SK-N-DZ (cell line): ENCODE data around the gene HTR4.

Source experiments
- DNase-seq: peaks from one replicate; pipeline ENCODE4 v3.0.0-alpha.2; 2015; ENCODE audit warnings: low spot score

Gene HTR4

DNA sequence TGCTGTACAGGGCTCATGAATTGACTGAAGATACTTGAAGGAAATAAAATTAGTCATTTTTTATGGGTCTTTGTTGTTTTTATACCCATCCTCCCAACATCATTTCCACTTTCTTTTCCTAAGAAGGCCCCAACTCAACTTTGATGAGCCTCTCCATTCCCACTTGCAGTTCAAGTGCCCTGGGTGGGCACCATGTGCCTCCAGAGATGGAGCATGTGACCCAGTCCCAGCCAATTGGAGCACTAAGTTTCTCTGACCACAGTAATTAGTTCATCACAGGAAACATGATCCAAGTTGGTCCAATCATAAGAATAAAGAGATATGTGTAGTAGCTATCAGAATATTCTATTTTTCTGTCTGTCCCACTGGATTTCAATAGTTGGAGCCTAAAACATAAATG, 46.9 kb downstream of the HTR4 start:
- DNase-seq, result no peak

DNA sequence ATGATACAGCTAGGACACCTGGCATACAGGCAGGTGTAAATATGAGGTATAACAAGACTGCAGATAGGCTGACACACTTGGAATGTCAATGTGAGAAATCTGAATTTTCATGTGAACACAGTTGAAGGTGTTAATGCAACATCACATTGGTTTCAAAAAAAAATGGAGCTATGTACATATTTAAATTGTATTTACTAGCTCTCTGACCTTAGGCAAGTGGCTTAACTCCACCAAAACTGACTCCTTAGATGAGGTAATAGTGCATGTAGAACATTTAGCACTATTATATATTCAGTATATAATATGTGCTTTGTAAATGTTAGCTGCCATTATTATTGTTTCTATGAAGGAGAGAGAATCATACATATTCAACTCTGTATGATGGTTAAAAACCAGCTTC, 48.0 kb downstream of the HTR4 start:
- no peak for DNase-seq

DNA sequence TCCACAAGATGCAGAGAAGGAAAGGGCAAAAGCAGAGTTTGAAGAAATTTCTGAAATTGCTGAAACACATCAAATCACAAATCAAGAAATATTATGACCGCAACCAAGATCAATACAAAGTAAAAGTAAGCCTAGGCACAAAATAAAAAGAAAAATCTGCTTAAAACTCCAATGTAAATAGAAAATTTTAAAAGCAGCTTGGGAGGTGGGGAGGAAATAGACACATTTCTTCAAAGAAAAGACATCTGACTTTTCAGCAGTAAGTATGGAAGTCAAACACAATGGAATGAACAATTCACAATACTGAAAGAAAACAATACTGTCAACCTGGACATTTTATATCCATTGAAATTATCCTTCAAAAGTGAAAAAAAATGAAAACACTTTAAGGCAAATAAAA, 55.1 kb downstream of the HTR4 start:
- DNase-seq, result no peak

DNA sequence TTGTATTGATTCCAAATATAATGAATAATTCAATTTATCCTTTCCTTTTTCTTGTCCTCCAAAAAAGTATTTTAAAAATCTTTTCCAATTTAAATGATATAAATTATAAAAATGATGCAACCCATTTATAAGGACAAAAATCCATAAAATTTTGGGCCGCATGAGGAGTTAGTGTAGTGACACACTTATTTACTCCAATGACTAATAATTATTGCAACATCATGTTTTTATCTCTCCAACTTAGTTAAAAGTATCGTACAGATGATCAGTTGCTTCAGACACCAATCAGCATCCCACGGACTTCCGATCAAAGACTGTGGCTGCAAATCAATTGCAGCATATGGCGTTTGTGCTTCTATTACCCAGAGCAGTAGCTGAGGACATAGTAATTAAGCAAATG, 58.6 kb downstream of the HTR4 start:
- DNase-seq, result no peak

DNA sequence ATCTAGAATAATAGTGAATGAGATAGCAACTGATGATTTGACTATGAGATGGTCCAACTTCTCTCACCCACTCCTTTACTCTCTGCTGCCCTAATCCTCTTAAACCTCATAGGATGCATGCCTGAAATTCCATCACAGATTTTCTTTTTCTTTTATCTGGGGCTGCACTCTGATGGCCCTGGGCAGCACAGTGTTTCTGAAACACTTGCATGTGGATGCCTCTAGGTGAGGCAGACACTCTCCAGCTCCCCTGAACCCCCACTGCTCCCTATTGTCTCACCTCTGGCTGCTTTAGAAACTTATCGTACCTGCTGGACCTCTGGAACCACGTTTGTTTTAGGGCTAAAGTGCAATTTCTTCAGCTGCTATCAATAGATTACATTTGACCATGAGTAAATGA, 67.5 kb downstream of the HTR4 start:
- no peak for DNase-seq

DNA sequence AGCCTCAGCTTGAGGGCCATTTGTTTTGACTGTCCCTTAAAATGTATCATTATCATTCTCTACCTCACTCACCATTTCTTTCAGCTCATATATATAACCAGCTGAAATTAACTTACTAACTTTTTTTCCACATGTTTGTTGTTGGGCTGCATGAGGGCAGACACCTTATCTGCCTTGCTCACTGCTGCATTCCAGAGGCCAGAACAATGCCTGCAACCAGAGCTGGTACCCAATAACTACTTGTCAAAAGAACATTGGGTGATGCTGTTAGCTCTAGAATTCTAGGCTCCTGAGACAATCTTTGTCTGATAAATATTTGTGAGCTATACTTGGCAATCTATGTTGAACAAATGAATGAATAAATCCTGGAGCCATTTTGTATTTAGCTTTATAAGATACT, 68.3 kb downstream of the HTR4 start:
- DNase-seq, result no peak

DNA sequence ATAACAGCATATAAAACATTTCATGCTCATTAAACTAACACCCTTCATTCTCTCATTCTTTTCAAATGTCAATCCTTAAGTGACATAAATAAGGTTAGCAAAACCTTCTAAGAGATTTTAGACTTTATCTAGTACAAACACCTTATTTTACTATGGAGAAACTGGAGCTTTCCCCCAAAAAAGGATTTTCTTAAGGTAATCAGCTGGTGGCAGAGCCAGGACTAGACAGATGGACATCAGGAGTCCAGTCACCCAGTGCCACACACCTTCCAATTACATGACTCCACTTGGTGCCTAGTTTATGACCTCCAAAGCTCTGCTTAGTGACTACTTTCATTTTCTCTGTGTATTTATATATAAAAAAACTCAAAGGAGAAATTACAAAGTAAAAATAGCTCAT, 70.2 kb downstream of the HTR4 start:
- no peak for DNase-seq

DNA sequence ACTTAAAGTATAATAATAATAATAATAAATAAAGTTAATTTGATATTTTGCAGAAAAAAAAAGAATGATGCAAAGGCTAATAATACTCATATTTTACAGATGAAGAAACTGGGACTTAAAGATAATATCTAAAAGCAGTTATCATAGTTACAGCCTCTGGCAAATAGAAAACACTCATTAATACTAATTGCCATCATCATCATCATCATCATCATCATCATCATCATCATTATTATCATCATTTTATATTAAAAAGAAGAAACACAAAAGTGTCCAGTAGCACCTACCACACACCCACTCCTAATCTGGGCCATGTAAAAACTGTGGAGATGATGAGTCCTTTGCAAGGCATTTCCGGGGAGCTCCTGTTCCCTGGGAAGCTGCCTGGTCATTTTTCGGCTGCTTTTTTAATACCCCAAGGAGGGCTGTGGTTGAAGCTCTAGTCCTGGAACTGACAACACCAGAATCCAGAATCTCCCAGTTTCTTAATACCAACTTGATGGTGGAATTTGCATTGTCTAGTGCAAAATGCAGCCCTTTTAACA, 70.8 kb downstream of the HTR4 start:
- DNase-seq, result no peak

DNA sequence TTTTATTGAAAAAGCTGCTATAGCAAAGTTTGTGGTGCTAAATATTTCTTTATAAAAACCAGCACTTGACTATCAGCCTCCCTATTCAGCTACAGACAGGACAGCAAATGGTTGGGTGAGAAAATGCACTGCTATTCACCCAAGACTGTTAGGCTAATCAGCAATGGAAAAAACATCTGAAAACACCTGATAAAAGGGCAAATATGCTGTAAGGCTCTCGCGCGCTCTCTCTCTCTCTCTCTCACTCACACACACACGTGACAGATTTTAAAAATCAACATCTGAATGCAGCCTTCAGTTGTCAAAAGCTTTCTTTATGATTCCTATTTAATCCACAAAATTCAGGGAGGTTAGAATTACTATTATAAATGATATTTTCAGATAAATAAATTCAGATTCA, 80.2 kb downstream of the HTR4 start:
- no peak for DNase-seq

DNA sequence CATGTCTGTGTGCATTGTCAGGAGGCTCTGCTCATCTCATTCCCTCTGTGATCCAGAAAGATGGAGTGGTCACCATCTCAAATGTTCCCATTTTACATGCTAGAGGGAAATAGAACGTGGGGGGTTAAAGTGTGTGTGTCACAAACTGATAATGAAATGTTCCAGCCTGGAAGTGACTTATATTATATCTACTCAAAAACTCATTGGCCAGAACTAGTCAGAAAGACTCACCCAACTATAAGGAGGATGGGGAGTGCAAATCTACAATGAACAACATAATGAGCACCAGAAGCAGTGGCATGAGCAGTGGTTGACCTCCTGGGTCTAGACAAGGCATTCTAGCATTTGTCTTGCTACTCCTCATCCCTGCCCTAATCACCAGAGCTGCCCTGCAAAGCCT, 81.0 kb downstream of the HTR4 start:
- DNase-seq, result no peak

DNA sequence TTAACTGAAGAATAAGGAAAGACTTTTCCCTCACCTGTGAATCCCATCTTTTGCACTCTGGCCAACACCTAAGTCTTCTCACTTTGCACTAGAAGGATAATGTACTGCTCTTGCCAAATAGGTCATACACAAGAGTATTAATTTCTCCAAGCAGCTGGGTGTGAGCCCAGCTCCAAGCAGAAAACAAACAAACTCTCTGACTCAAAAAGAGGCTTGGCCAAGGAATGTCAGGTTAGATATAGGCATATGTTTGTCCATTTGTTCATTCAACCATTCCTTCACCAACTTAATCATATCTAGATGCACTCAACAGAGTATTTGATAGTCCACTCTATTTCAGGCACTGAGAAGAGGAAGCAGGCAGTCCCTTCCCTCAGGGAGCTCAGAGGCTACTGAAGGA, 84.4 kb downstream of the HTR4 start:
- no peak for DNase-seq

DNA sequence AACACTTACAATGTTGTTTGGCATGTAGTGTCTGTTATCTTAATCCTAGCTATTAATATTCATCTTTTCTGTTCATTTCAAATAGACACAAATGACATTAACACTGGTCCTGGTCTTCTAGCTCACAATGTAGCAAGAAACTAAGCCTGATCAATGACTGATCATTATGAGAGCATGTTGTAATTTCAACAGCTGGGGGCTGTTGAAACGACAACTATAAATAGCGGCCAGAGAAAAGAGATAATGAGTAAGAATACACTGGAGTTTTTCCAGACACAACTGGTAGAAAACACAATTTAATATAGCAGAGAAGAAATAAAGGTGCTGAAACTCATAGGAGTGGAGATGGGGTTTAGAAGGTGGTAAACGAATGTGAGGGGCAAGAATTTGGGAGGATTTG, 89.2 kb downstream of the HTR4 start:
- DNase-seq, result no peak

DNA sequence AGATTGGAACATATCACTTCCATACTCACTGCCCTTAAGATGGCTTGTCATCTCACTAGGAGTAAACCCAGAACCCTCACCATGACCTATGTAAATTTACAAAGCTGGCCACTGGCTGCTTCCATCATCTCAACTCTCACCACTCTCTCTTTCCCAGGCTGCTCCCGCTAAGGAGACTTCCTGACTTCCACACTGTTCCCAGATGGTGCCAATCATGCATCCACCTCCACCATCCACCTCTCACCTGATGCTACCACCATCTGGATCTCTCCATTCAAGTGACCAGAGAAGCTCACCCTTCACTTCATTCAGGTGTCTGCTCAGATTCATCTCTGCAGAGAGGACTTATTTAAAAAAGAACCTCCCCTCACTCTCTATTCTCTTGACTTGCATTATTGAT, 91.3 kb downstream of the HTR4 start:
- no peak for DNase-seq

DNA sequence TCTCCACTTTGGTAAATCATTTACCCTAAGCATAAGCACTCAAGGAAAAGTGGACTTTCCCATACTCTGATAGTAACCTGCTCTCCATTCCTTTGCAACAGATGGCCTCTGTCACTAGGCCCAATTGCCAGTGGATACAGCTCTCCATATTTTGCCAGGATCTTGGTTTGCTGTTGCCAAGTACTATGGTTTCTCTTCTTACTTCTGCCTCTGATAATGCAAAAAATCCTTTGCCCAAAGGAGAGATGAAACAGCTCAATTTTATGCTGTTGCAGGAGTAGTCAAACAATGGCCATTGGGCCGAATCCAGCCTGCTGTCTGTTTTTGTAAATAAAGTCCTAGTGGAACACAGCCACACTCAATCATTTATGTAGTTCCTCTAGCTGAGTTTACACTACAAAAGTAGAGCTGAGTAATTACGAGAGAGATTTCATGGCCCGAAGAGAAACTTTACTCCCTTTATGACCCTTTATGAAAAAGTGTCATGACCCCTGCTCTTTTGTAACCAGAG, 92.5 kb downstream of the HTR4 start:
- DNase-seq, result no peak

DNA sequence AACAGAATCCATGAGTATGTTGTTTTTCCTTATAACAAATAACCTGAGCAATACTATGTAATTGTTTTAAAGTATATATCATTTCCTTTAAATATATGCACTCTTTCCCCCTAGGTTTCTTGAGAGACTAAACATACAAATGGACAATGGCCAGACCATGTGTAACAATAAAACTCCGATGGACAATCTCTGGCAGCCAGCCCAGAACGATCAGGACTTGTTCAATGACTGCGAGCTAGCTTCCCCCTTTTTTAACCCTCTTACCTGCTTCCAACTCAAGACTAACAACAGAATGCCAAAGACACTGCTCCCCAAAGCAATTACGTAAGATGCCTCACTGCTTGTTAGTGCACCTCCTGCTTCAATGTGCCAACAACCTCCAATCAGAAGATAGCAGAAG, 94.9 kb downstream of the HTR4 start:
- DNase-seq, result no peak

DNA sequence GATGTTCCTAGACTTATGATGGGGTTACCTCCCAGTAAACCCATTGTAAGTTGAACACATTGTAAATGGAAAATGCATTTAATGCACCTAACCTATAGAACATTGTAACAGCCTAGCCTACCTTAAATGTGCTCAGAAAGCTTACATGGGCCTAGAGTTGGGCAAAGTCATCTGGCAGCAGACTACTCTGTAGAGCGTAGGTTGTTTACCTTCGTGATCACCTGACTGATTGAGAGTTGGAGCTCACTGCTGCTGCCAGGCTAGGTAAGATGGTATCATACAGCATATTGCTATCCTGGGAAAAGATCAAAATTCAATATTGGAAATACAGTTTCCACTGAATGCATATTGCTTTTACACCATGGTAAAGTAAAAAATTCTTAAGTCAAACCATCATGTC, 95.4 kb downstream of the HTR4 start:
- DNase-seq, result no peak

DNA sequence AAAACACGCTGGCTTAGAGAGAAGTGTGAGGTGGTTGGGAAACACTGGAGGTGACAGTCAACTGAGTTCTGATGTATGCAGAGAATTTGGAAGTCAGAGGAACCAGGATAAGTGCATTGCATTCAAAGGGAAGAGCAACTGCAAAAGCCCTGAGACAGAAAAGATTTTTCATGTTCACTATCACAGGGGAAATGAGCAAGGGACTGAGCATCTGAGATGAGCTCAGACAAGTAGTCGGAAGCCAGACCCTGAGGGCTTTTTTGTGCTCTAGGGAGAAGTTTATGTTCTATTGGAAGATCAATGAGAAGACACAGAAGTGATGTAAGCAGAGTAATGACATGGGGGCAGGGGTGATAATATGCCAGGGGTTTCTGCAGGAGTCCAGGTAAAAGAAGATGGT, 97.5 kb downstream of the HTR4 start:
- DNase-seq, result no peak

DNA sequence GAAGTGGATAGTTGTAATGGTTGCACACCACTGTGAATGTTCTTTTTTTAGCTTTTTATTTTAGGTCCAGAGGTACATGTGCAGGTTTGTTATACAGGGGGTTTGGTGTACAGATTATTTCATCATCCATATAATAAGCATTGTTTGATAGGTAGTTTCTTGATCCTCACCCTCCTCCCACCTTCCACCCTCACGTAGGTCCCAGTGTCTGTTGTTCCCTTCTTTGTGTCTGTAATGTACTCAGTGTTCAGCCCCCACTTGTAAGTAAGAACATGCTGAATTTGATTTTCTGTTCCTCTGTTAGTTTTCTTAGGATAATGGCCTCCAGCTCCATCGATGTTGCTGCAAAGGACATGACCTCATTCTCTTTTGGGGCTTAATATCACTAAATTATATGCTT, 99.7 kb downstream of the HTR4 start:
- no peak for DNase-seq

DNA sequence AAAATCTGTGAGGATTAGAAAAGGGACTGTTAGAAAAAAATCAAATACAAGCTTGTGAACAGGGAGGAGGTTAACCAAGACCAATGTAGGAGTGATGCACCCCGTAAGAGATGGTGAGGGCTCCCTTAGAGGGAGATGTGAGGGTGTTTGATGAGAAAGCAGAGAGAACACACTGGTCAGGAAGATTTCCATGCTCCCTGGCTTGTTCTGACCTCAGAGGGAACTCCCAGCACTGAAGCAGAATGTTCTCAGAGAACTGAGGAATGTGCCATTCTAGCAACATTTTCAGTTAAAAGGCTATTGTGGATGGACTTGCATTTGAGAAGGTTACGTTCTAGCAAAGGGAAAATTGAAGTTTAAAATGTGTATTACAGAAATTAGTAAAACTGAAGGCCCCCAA, 110.6 kb downstream of the HTR4 start:
- DNase-seq, result no peak

DNA sequence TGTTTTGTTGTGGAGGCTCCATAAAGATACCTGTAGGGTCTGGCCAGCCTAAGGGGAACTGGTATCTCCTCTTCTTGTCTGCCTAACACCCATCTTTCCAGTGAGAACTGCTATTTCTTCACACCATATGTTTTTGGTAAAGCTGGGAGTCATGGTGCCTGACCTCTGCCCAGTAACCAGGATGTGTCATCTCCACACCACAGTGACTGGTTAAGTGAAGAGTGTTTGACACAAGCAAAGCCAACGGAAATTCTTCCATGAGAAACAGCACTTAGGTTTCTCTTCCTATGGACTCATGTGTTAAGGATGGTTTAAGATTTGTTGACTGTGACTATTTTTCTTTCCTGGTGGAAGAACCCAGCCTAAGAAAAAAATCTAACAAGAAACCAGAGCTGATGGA, 111.5 kb downstream of the HTR4 start:
- DNase-seq, result no peak

DNA sequence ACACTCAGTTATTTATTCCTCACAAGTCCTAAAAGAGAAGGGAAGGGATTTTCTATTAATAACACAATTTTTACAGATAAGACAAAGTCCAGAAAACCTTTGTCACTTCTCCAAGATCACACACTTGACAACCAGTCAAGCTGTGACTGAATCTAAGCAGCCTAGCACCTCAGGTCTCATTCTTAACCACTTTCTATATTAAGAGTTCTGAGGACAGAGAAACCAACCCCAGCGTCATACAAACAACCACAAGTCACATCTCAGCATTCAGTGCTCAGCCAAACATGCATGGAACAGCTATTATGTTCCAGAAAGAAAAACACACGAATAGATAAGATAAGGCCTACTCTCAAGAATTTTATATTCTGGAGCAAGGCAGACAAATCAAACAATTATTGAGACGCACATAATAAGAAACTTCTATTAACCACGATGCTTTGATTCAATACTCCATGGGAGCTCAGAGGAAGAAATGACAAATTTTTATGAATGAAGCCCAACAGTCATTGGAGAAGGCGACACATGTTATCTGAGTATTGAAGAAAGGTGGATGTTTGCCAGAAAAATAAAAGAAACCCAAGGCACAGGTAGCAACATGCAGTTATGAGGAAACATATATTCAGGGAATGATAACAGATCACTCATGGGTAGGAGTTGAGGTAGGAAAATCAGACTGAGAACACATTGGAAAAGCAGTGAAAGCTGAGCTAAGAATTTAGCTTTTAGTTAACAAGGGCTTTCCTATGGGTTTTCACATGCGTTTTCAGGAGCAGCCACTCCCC, 113.1 kb downstream of the HTR4 start:
- DNase-seq, result no peak

DNA sequence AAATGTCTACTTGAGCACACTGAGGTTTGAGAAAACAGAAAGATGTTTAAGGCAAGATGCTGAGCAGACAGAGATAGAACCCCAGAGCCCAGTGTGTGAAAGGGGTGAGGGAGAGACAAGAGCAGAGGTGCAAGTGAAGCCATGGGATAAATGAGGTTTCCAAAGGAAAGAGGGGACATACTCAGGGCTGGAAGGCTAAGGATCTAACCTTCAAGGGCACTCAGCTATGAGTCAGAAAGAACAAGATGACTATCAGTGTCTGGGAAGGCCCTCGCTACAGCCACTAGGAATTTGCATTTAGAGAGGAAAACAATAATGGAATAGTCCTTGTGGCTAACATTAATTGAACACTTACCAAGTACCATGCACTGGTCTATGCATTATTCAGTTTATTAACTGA, 113.7 kb downstream of the HTR4 start:
- no peak for DNase-seq

DNA sequence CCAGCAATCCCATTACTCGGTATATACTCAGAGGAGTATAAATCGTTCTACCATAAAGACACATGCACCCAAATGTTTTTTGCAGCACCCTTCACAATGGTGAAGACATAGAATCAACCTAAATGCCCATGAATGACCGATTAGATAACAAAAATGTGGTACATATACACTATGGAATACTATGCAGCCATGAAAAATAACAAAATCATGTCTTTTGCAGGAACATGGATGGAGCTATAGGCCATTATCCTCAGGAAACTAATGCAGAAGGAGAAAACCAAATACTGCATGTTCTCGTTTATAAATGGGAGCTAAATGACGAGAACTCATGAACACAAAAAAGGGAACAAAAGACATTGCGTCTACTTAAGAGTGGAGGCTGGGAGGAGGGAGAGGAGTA, 114.5 kb downstream of the HTR4 start:
- no peak for DNase-seq

DNA sequence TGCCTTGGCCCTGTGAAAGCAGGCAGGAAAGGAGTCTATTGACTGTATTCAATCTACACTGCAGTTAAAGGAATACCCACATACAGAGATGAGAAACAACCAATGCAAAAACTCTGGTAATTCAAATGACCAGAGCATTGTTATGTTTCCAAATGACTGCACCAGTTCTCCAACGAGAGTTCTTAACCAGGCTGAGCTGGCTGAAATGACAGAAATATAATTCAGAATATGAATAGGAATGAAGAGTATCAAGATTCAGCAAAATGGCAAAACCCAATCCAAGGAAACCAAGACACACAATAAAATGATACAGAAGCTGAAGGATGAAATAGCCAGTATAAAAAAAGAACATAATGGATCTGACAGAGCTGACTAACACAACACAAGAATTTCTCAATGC, 119.1 kb downstream of the HTR4 start:
- DNase-seq, result no peak
